A549 (cell line): ENCODE measurements around the gene TNFRSF1B. TPM values are rescaled to one million over a fixed set of nuclear protein-coding genes. Genes with fewer than 3 reads are reported as not detected.

ENCODE experiments used
- ATAC-seq, 2 experiments: fragments of 200-7000 bp in 1 of 2; fragments of >200 bp in 1 of 2; cut with Nextera tagmentation in 1 of 2; cut with Tn5 transposase in 1 of 2; 3 replicates each; pipeline versions ENCODE4 v1.8.0 to v1.9.1; 2018 to 2020; ENCODE audit warnings: mild to moderate bottlenecking in 1 of 2, moderate library complexity in 1 of 2
- CTCF ChIA-PET: fragments of 300-600 bp; sonication (Branson Sonifier 250); formaldehyde crosslinking; extraction: SDS; loops from one replicate; lab custom pipeline; 2021; ENCODE audit warnings: antibody characterized with exemption, inconsistent platforms; lab: Yijun Ruan, JAX
- POLR2A ChIA-PET: fragments of 350-600 bp; formaldehyde crosslinking; extraction: SDS; loops from one replicate; lab custom pipeline; 2021; ENCODE audit warnings: antibody characterized with exemption, inconsistent platforms; lab: Yijun Ruan, JAX
- DNase-seq, 2 experiments: peaks; one replicate each; pipeline versions ENCODE4 v3.0.0 to v3.0.0-alpha.2; 2011 to 2016; ENCODE audit warnings: low read depth in 1 of 2, low spot score in 1 of 2
- FAIRE-seq: peaks from 2 replicates; lab custom pipeline; 2011; peaks lifted over from hg19 to GRCh38; lab: Jason Lieb, UNC
- H3K27ac ChIP-seq, 2 experiments: fragments of >200 bp; sonication (Bioruptor Twin); formaldehyde crosslinking; 3 replicates each; pipeline ENCODE4 v1.5.1; 2016 to 2017
- H3K4me1 ChIP-seq: fragments of >200 bp; sonication (Bioruptor Twin); formaldehyde crosslinking; 3 replicates; pipeline ENCODE4 v1.6.1; 2016
- H3K4me2 ChIP-seq: fragments of >200 bp; sonication (Bioruptor Twin); formaldehyde crosslinking; 3 replicates; pipeline ENCODE4 v1.6.1; 2016
- H3K4me3 ChIP-seq: fragments of >200 bp; sonication (Bioruptor Twin); formaldehyde crosslinking; 3 replicates; pipeline ENCODE4 v1.5.1; 2016
- H3K9me3 ChIP-seq: fragments of >200 bp; sonication (Bioruptor Twin); formaldehyde crosslinking; 3 replicates; pipeline ENCODE4 v1.6.1; 2016
- BHLHE40 ChIP-seq: IDR thresholded peaks from 2 replicates; pipeline ENCODE4 v1.6.1; 2012; ENCODE audit warnings: low read depth, low read length, inconsistent platforms
- CEBPB ChIP-seq, 2 experiments: fragments of >200 bp in 1 of 2; sonication (Bioruptor Twin) in 1 of 2; formaldehyde crosslinking in 1 of 2; IDR thresholded peaks; 2 replicates each; pipeline ENCODE4 v1.6.1; 2012 to 2016
- CHD2 ChIP-seq: fragments of 150-350 bp; IDR thresholded peaks from 2 replicates; pipeline ENCODE4 v1.6.1; 2014; ENCODE audit warnings: low read length; ENCODE audit not compliant: partially characterized antibody
- CHD4 ChIP-seq: fragments of 200-600 bp; sonication (generic); IDR thresholded peaks from 2 replicates; pipeline ENCODE4 v1.6.1; 2016; ENCODE audit warnings: antibody characterized with exemption, mild to moderate bottlenecking, borderline replicate concordance
- ESRRA ChIP-seq: fragments of 150-350 bp; IDR thresholded peaks from 2 replicates; pipeline ENCODE4 v1.6.1; 2014; ENCODE audit warnings: mild to moderate bottlenecking, low read length, borderline replicate concordance
- FOSB ChIP-seq: fragments of 250-450 bp; sonication (Bioruptor Pico); IDR thresholded peaks from 2 replicates; pipeline ENCODE4 v1.5.0; 2020; ENCODE audit warnings: mild to moderate bottlenecking, moderate library complexity
- FOSL2 ChIP-seq, 2 experiments: fragments of 450-650 bp in 1 of 2; fragments of >200 bp in 1 of 2; sonication (Bioruptor Twin) in 1 of 2; formaldehyde crosslinking; IDR thresholded peaks; 2 replicates each; pipeline versions ENCODE4 v1.5.0 to v1.6.1; 2016 to 2020; ENCODE audit warnings: mild to moderate bottlenecking in 1 of 2, moderate library complexity in 1 of 2
- FOXS1 ChIP-seq: fragments of 250-450 bp; sonication (Bioruptor Pico); IDR thresholded peaks from 2 replicates; pipeline ENCODE4 v1.5.0; 2020; ENCODE audit warnings: mild to moderate bottlenecking, moderate library complexity
- GATA3 ChIP-seq: IDR thresholded peaks from 2 replicates; pipeline ENCODE4 v1.6.1; 2012; ENCODE audit warnings: borderline replicate concordance
- HOXB5 ChIP-seq: fragments of 250-450 bp; sonication (Bioruptor Pico); IDR thresholded peaks from 2 replicates; pipeline ENCODE4 v1.5.0; 2020; ENCODE audit warnings: mild to moderate bottlenecking, moderate library complexity
- KDM1A ChIP-seq: fragments of 200-600 bp; sonication (generic); IDR thresholded peaks from 2 replicates; pipeline ENCODE4 v1.6.1; 2016; ENCODE audit warnings: low read depth, mild to moderate bottlenecking
- MAZ ChIP-seq: fragments of 150-350 bp; IDR thresholded peaks from 2 replicates; pipeline ENCODE4 v1.6.1; 2014; ENCODE audit warnings: antibody characterized with exemption, low read depth, low read length, borderline replicate concordance
- RCOR1 ChIP-seq: fragments of 150-350 bp; IDR thresholded peaks from 2 replicates; pipeline ENCODE4 v1.6.1; 2014; ENCODE audit warnings: antibody characterized with exemption, low read length, low read depth
- SREBF2 ChIP-seq: fragments of 450-650 bp; IDR thresholded peaks from 2 replicates; pipeline ENCODE4 v1.6.1; 2014; ENCODE audit warnings: mild to moderate bottlenecking, moderate library complexity
- TFCP2L1 ChIP-seq: fragments of 250-450 bp; sonication (Bioruptor Pico); IDR thresholded peaks from 2 replicates; pipeline ENCODE4 v1.5.0; 2021; ENCODE audit warnings: mild to moderate bottlenecking
- WGBS: methylation state at CpG from one replicate; pipeline ENCODE4 v1.1.6; 2017; ENCODE audit errors: missing lambda C conversion rate; 5-methylcytosine and 5-hydroxymethylcytosine counted together
- polyA plus RNA-seq, 4 experiments: library from polyadenylated mRNA; depleted of rRNA in 3 of 4; stranded (reverse); fragments of >200 nt; fragmentation: RNase III in 1 of 4; extraction: RNeasy Plus Mini Kit Qiagen cat#74134 plus additional on column Dnase treatment in 1 of 4; gene quantifications; 2 replicates in 3 of 4; 3 replicates in 1 of 4; pipeline ENCODE4 v1.2.3, GENCODE V29; 2011 to 2017
- small RNA-seq, 6 experiments: library from RNA; depleted of rRNA; stranded (forward); fragments of <200 nt; gene quantifications; one replicate each; pipeline ENCODE3, GENCODE V24; 2012
- TF ChIP-seq, protein P1 (sequence below): fragments of >200 bp; sonication (Bioruptor Twin); formaldehyde crosslinking; IDR thresholded peaks from 3 replicates; pipeline ENCODE4 v1.6.1; 2016

Gene TNFRSF1B
- polyA plus RNA-seq, 2 of the 4 experiments (the other 2 are of a cell fraction), result 0.05 to 0.06 TPM

DNA sequence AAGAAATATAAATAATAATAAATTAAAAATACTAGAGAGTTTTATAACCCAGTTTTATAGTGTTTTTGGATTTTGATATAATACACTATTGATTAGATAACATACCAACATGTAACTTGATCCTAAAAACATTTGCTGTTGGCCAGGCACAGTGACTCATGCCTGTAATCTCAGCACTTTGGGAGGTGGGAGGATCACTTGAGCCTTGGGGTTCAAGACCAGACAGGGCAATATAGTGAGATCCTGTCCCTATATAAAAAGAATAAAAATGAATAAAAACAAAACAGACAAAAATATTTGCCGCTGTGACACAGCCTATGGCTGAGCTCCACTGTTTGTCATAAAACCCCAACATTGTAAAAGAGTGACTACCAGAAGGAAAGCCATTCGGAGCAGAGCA, 89.1 kb downstream of the TNFRSF1B start:
- DNase-seq (no peak), FAIRE-seq (no peak), ATAC-seq (no peak)
- no peaks in the 10 kb centered on the region for H3K9me3 ChIP-seq
- H3K4me3 ChIP-seq, result no peak overlapping the region
- H3K4me2 ChIP-seq, result no peak overlapping the region
- H3K4me1 ChIP-seq, result no peaks in the 10 kb centered on the region
- CTCF ChIA-PET, result interaction anchor here (0.5 to 1.4 kb wide), 3 partner anchors 13 to 167 kb away, joined by 3 to 5 read pairs (median 3); no protein-coding TSS in a partner anchor
- TF ChIP-seq, protein P1, sequence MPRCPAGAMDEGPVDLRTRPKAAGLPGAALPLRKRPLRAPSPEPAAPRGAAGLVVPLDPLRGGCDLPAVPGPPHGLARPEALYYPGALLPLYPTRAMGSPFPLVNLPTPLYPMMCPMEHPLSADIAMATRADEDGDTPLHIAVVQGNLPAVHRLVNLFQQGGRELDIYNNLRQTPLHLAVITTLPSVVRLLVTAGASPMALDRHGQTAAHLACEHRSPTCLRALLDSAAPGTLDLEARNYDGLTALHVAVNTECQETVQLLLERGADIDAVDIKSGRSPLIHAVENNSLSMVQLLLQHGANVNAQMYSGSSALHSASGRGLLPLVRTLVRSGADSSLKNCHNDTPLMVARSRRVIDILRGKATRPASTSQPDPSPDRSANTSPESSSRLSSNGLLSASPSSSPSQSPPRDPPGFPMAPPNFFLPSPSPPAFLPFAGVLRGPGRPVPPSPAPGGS, result no peak
- TF ChIP-seq BHLHE40 (no peak), RCOR1 (no peak), MAZ (no peak), CEBPB (IDR thresholded peaks at IDR 0.05) (no peak), FOSB (CRISPR knock-in tag) (no peak), FOSL2 (IDR thresholded peaks at IDR 0.05) (no peak), FOSL2 (CRISPR knock-in tag; IDR thresholded peaks at IDR 0.05) (no peak), SREBF2 (no peak)
- POLR2A ChIA-PET, result no interaction called here
- WGBS, result 98% methylated on average over 2 of the region's 2 CpGs
- H3K27ac ChIP-seq, result no peak overlapping the region

DNA sequence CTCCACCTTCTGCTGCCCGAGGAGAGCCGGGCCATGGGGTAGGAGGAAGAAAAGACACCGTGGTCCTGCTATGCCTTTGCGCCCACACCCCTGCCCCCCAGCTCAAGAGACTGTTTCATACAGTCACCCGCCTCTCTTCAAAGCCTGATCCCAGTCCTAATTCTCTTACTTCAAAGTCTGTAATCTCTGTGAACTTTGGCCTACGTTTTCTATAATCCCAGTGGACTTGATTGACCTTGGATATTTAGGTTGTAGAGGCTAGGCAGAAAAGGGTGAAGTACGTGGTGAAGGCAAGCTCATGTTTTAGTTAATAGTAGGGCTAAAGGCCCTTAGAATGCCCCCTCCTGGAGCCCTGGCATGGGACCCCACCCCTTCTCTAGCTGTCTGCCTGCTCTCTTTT, 91.5 kb downstream of the TNFRSF1B start:
- no peak for DNase-seq
- FAIRE-seq, result no peak
- Histone ChIP-seq H3K4me2 (no peak overlapping the region), H3K4me1 (no peaks in the 10 kb centered on the region), H3K9me3 (no peaks in the 10 kb centered on the region), H3K27ac (no peak overlapping the region), H3K4me3 (no peak overlapping the region)
- ChIA-PET CTCF (interaction anchor here (1.0 to 1.9 kb wide), 2 partner anchors 18 to 400 kb away, joined by 3 to 5 read pairs; no protein-coding TSS in a partner anchor), POLR2A (no interaction called here)
- 88% methylated on average over 7 of the region's 7 CpGs for WGBS
- no peak for ATAC-seq
- no peak for TF ChIP-seq CHD2
- no peak for TF ChIP-seq HOXB5 (CRISPR knock-in tag)
- no peak for TF ChIP-seq ESRRA
- TF ChIP-seq FOSB (CRISPR knock-in tag), result no peak
- no peak for TF ChIP-seq MAZ
- TF ChIP-seq CHD4, result no peak
- no peak for TF ChIP-seq TFCP2L1 (CRISPR knock-in tag)
- TF ChIP-seq GATA3, result no peak
- TF ChIP-seq KDM1A, result no peak
- TF ChIP-seq FOXS1 (CRISPR knock-in tag), result no peak

Small RNA genes within 50 kb of the gene (small RNA-seq; reads per million reads assigned to genes)
- 0 reads per million in 6 experiments for gene MIR4632
- 0 to 0.04 (median 0) reads per million in 6 experiments for gene RF00156

Other genes with a start within 250 kb of the TNFRSF1B start
- 23.0 and 26.1 TPM in 2 replicates for gene KIAA2013, start 240.6 kb upstream of the TNFRSF1B start, polyA plus RNA-seq (2011; rRNA removed)
- gene KIAA2013, start 240.6 kb upstream of the TNFRSF1B start, polyA plus RNA-seq (2017; fragmentation: RNase III; extraction: RNeasy Plus Mini Kit Qiagen cat#74134 plus additional on column Dnase treatment), result 22.3 to 23.5 TPM (median 23.3 TPM) in 3 replicates
- 53.8 and 66.7 TPM in 2 replicates for gene PLOD1, start 232.3 kb upstream of the TNFRSF1B start, polyA plus RNA-seq (2011; rRNA removed)
- 78.6 to 85.2 TPM (median 83.9 TPM) in 3 replicates for gene PLOD1, start 232.3 kb upstream of the TNFRSF1B start, polyA plus RNA-seq (2017; fragmentation: RNase III; extraction: RNeasy Plus Mini Kit Qiagen cat#74134 plus additional on column Dnase treatment)
- gene MFN2, start 186.5 kb upstream of the TNFRSF1B start, polyA plus RNA-seq (2011; rRNA removed), result 34.7 and 40.3 TPM in 2 replicates
- gene MFN2, start 186.5 kb upstream of the TNFRSF1B start, polyA plus RNA-seq (2017; fragmentation: RNase III; extraction: RNeasy Plus Mini Kit Qiagen cat#74134 plus additional on column Dnase treatment), result 35.7 to 36.8 TPM (median 35.9 TPM) in 3 replicates
- gene MIIP, start 147.5 kb upstream of the TNFRSF1B start, polyA plus RNA-seq (2011; rRNA removed), result 7.1 and 8.5 TPM in 2 replicates
- 11.1 to 14.2 TPM (median 13.9 TPM) in 3 replicates for gene MIIP, start 147.5 kb upstream of the TNFRSF1B start, polyA plus RNA-seq (2017; fragmentation: RNase III; extraction: RNeasy Plus Mini Kit Qiagen cat#74134 plus additional on column Dnase treatment)
- 0.05 TPM in 2 replicates for gene TNFRSF8, start 103.7 kb upstream of the TNFRSF1B start, polyA plus RNA-seq (2011; rRNA removed)
- gene TNFRSF8, start 103.7 kb upstream of the TNFRSF1B start, polyA plus RNA-seq (2017; fragmentation: RNase III; extraction: RNeasy Plus Mini Kit Qiagen cat#74134 plus additional on column Dnase treatment), result 0.04 TPM in 1 of 3 replicates, not detected in the others
- 15.9 and 21.0 TPM in 2 replicates for gene VPS13D, start 63.0 kb downstream of the TNFRSF1B start, polyA plus RNA-seq (2011; rRNA removed)
- 5.4 to 6.7 TPM (median 6.1 TPM) in 3 replicates for gene VPS13D, start 63.0 kb downstream of the TNFRSF1B start, polyA plus RNA-seq (2017; fragmentation: RNase III; extraction: RNeasy Plus Mini Kit Qiagen cat#74134 plus additional on column Dnase treatment)